HG02852 (cell line): Measurements from ENCODE around the gene ADCYAP1R1.

Experiments
- ATAC-seq: cut with Tn5 transposase; IDR thresholded peaks from one replicate; pipeline ENCODE4 v1.9.1; 2021; ENCODE audit warnings: mild to moderate bottlenecking, moderate library complexity; ENCODE audit not compliant: unreplicated experiment

The ADCYAP1R1 gene

GRCh38 chr7:31036924-31037323 is 15.2 kb upstream of the ADCYAP1R1 start:
- no peak for ATAC-seq

GRCh38 chr7:31043051-31043471 is 9.0 kb upstream of the ADCYAP1R1 start:
- ATAC-seq: no peak

GRCh38 chr7:31044529-31044928 is 7.6 kb upstream of the ADCYAP1R1 start:
- no peak for ATAC-seq

- ATAC-seq: no peak
Measured at GRCh38 chr7:31046723-31047122, 5.4 kb upstream of the ADCYAP1R1 start.

GRCh38 chr7:31047313-31048146 is 4.6 kb upstream of the ADCYAP1R1 start:
- no peak for ATAC-seq

- ATAC-seq: no peak
Measured at GRCh38 chr7:31049005-31049765, 2.9 kb upstream of the ADCYAP1R1 start.

- no peak for ATAC-seq
Measured at GRCh38 chr7:31052487-31052840, 356 bp downstream of the ADCYAP1R1 start.

- ATAC-seq: no peak
Measured at GRCh38 chr7:31052841-31053601, 913 bp downstream of the ADCYAP1R1 start.

- ATAC-seq: no peak
Measured at GRCh38 chr7:31053986-31054385, 1.9 kb downstream of the ADCYAP1R1 start.

- ATAC-seq: no peak
Measured at GRCh38 chr7:31054608-31055278, 2.6 kb downstream of the ADCYAP1R1 start.

GRCh38 chr7:31055471-31055870 is 3.4 kb downstream of the ADCYAP1R1 start:
- ATAC-seq: no peak

GRCh38 chr7:31056775-31057346 is 4.8 kb downstream of the ADCYAP1R1 start:
- no peak for ATAC-seq

GRCh38 chr7:31058122-31058521 is 6.0 kb downstream of the ADCYAP1R1 start:
- ATAC-seq: no peak

- no peak for ATAC-seq
Measured at GRCh38 chr7:31058688-31059087, 6.6 kb downstream of the ADCYAP1R1 start.

- no peak for ATAC-seq
Measured at GRCh38 chr7:31059551-31059950, 7.4 kb downstream of the ADCYAP1R1 start.

GRCh38 chr7:31061185-31061584 is 9.1 kb downstream of the ADCYAP1R1 start:
- no peak for ATAC-seq

- no peak for ATAC-seq
Measured at GRCh38 chr7:31062746-31063435, 10.8 kb downstream of the ADCYAP1R1 start.

GRCh38 chr7:31065021-31065593 is 13.0 kb downstream of the ADCYAP1R1 start:
- no peak for ATAC-seq

- no peak for ATAC-seq
Measured at GRCh38 chr7:31065840-31066239, 13.7 kb downstream of the ADCYAP1R1 start.
